Duodenal mucosa (tissue), 2 donors: ENCODE measurements around the gene CLEC9A.
"Not testable (repeated sequence)": the region's sequence is repeated elsewhere in the genome, so short reads cannot be mapped to it uniquely, and the experiment has no call there.

ENCODE experiments used
- H3K27ac ChIP-seq: one replicate; pipeline ENCODE4 v1.7.0; 2013; ENCODE audit warnings: low read depth, low read length
- H3K27me3 ChIP-seq, 2 donors: one replicate each; pipeline ENCODE4 v1.7.0; 2013; ENCODE audit warnings: low read length in 2 of 2, control low read depth in 1 of 2; ENCODE audit not compliant: insufficient read depth in 2 of 2, control insufficient read depth in 1 of 2
- H3K36me3 ChIP-seq, 2 donors: one replicate each; pipeline ENCODE4 v1.7.0; 2013; ENCODE audit warnings: low read length in 2 of 2, control low read depth in 1 of 2; ENCODE audit not compliant: insufficient read depth in 2 of 2, control insufficient read depth in 1 of 2
- H3K4me1 ChIP-seq, 2 donors: one replicate each; pipeline ENCODE4 v1.7.0; 2013; ENCODE audit warnings: low read length in 2 of 2, control low read depth in 1 of 2; ENCODE audit not compliant: insufficient read depth in 2 of 2, control insufficient read depth in 1 of 2
- H3K4me3 ChIP-seq, 2 donors: one replicate each; pipeline ENCODE4 v1.7.0; 2013; ENCODE audit warnings: low read length in 2 of 2, low read depth in 1 of 2
- H3K9ac ChIP-seq, 2 donors: one replicate each; pipeline ENCODE4 v1.7.0; 2013; ENCODE audit warnings: low read length in 2 of 2, low read depth in 1 of 2
- H3K9me3 ChIP-seq, 2 donors: one replicate each; pipeline ENCODE4 v1.7.0; 2013; ENCODE audit warnings: low read length in 2 of 2, control low read depth in 1 of 2; ENCODE audit not compliant: control insufficient read depth in 1 of 2

CLEC9A gene

GRCh38 chr12:10025236-10025635 is 5.2 kb upstream of the CLEC9A start:
- no peak overlapping the region for H3K27ac ChIP-seq
- no peak overlapping the region for H3K4me3 ChIP-seq
- H3K27me3 ChIP-seq: no peaks in the 10 kb centered on the region
- no peaks in the 10 kb centered on the region for H3K36me3 ChIP-seq
- H3K4me1 ChIP-seq: no peaks in the 10 kb centered on the region
- no peaks in the 10 kb centered on the region for H3K9me3 ChIP-seq
- no peak overlapping the region for H3K9ac ChIP-seq

DNA sequence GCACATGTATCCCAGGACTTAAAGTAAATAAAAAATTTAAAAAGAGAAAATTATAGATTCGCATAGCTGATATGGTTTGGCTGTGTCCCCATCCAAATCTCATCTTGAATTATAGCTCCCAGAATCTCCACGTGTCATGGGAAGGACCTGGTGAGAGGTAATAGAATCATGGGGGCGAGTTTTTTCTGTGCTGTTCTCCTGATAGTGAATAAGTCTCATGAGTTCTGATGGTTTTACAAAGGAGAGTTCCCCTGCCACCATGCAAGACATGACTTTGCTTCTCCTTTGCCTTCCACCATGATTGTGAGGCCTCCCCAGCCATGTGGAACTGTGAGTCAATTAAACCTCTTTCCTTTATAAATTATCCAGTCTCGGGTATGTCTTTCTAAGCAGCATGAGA is 3.8 kb upstream of the CLEC9A start:
- not testable (repeated sequence) for H3K4me3 ChIP-seq, H3K4me1 ChIP-seq, H3K27ac ChIP-seq, H3K9ac ChIP-seq, H3K9me3 ChIP-seq, H3K36me3 ChIP-seq, H3K27me3 ChIP-seq

GRCh38 chr12:10027311-10027710 is 3.2 kb upstream of the CLEC9A start:
- Histone ChIP-seq H3K27ac (no peak overlapping the region), H3K4me1 (no peaks in the 10 kb centered on the region), H3K36me3 (no peaks in the 10 kb centered on the region), H3K4me3 (no peak overlapping the region), H3K27me3 (no peaks in the 10 kb centered on the region), H3K9me3 (no peaks in the 10 kb centered on the region), H3K9ac (no peak overlapping the region)

DNA sequence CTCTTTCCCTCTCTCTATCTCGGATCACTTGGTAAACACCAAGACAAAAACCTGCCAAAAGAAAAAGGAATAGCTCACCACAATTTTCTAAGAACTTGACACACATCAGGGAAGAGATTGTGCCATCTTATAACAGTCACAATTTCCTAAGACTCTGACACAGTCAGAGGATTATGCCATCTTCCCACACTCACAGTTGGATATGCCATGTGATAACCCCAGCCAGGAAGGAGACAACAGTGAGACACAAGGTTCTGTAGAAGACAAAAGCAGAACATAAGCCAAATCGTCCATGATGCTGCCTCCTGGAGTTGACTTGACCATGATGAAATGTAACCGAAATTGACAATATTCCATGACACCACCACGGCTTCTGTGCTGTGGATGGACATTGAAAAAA is 2.8 kb upstream of the CLEC9A start:
- Histone ChIP-seq H3K27me3 (no peaks in the 10 kb centered on the region), H3K9ac (no peak overlapping the region), H3K36me3 (no peaks in the 10 kb centered on the region), H3K4me3 (no peak overlapping the region), H3K27ac (no peak overlapping the region), H3K4me1 (no peaks in the 10 kb centered on the region), H3K9me3 (no peaks in the 10 kb centered on the region)

- Histone ChIP-seq H3K9ac (no peak overlapping the region), H3K27me3 (no peaks in the 10 kb centered on the region), H3K9me3 (no peaks in the 10 kb centered on the region), H3K27ac (no peak overlapping the region), H3K4me1 (no peaks in the 10 kb centered on the region), H3K36me3 (no peaks in the 10 kb centered on the region), H3K4me3 (no peak overlapping the region)
Observed at GRCh38 chr12:10031321-10031720, 839 bp downstream of the CLEC9A start.

- Histone ChIP-seq H3K4me1 (no peaks in the 10 kb centered on the region), H3K9ac (no peak overlapping the region), H3K4me3 (no peak overlapping the region), H3K9me3 (no peaks in the 10 kb centered on the region), H3K36me3 (no peaks in the 10 kb centered on the region), H3K27ac (no peak overlapping the region), H3K27me3 (no peaks in the 10 kb centered on the region)
Observed at GRCh38 chr12:10031771-10032175, 1.3 kb downstream of the CLEC9A start.

GRCh38 chr12:10033783-10034545 is 3.5 kb downstream of the CLEC9A start:
- Histone ChIP-seq H3K4me1 (no peaks in the 10 kb centered on the region), H3K9me3 (no peaks in the 10 kb centered on the region), H3K27ac (no peak overlapping the region), H3K9ac (no peak overlapping the region), H3K36me3 (no peaks in the 10 kb centered on the region), H3K27me3 (no peaks in the 10 kb centered on the region), H3K4me3 (no peak overlapping the region)

DNA sequence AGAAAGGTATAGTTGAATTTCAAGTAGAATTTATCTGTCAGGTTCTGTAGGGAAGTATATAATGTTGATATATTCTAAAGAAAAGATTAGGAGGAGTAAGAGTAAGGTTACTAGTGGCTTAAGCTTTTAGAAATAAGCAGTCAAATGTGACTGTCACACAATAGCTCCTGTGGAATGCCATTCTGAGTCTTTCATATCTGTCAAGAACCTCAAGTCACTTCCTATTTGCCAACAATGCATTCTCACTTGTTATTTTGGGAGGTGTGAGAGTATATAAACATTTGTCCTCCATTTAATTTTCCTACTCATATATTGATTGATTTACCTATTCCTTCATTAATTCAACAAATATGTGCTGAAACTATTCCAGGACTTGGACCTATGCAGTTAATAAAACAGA is 11.7 kb downstream of the CLEC9A start:
- Histone ChIP-seq H3K9me3 (no peaks in the 10 kb centered on the region), H3K4me1 (peaks cover 0 to 9% of the 10 kb centered on the region in 2 donors), H3K27me3 (no peaks in the 10 kb centered on the region), H3K4me3 (no peak overlapping the region), H3K9ac (no peak overlapping the region), H3K36me3 (no peaks in the 10 kb centered on the region), H3K27ac (no peak overlapping the region)

DNA sequence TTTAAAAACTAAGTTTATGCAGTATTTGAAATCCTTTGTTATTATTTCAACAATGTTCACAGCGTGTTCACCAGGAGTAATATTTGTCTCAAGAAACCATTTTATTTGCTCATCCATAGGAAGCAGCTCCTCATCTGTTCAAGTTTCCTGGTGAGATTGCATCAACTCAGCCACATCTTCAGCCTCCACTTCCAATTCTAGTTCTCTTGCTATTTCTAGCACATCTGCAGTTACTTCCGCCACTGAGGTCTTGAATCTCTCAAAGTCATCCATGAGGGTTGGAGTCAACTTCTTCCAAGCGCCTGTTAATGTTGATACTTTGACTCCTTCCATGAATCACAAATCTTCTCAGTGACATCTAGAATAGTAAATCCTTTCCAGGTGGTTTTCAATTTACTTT is 18.0 kb downstream of the CLEC9A start:
- Histone ChIP-seq H3K27ac (no peak overlapping the region), H3K4me3 (no peak overlapping the region), H3K4me1 (peaks cover 0 to 9% of the 10 kb centered on the region in 2 donors), H3K27me3 (no peaks in the 10 kb centered on the region), H3K36me3 (no peaks in the 10 kb centered on the region), H3K9ac (no peak overlapping the region), H3K9me3 (peaks cover 0 to 2% of the 10 kb centered on the region in 2 donors)

- H3K9ac ChIP-seq: no peak overlapping the region
- no peaks in the 10 kb centered on the region for H3K36me3 ChIP-seq
- H3K9me3 ChIP-seq: peaks cover 0 to 2% of the 10 kb centered on the region in 2 donors
- no peak overlapping the region for H3K4me3 ChIP-seq
- H3K4me1 ChIP-seq: no peaks in the 10 kb centered on the region
- H3K27ac ChIP-seq: no peak overlapping the region
- H3K27me3 ChIP-seq: no peaks in the 10 kb centered on the region
Observed at GRCh38 chr12:10052193-10052913, 21.9 kb downstream of the CLEC9A start.
